Measurements from ENCODE around the gene ZNF280D.

ZNF280D gene

GRCh38 chr15:56628893-56629532, 104.3 kb downstream of the ZNF280D start:
- DNase-seq (ENCODE audit: low read depth) = no peak
- H3K4me3 ChIP-seq (ENCODE audit: low read depth, low read length) = no peak overlapping the region
- TF ChIP-seq POLR2A (IDR thresholded peaks at IDR 0.05; ENCODE audit: extremely low read depth, insufficient read length) = no peak
- TF ChIP-seq MYC (IDR thresholded peaks at IDR 0.05; ENCODE audit: low read depth, low read length) = no peak
- no peak for TF ChIP-seq MAX (IDR thresholded peaks at IDR 0.05; ENCODE audit: low read depth, low read length)
- TF ChIP-seq, protein P1, sequence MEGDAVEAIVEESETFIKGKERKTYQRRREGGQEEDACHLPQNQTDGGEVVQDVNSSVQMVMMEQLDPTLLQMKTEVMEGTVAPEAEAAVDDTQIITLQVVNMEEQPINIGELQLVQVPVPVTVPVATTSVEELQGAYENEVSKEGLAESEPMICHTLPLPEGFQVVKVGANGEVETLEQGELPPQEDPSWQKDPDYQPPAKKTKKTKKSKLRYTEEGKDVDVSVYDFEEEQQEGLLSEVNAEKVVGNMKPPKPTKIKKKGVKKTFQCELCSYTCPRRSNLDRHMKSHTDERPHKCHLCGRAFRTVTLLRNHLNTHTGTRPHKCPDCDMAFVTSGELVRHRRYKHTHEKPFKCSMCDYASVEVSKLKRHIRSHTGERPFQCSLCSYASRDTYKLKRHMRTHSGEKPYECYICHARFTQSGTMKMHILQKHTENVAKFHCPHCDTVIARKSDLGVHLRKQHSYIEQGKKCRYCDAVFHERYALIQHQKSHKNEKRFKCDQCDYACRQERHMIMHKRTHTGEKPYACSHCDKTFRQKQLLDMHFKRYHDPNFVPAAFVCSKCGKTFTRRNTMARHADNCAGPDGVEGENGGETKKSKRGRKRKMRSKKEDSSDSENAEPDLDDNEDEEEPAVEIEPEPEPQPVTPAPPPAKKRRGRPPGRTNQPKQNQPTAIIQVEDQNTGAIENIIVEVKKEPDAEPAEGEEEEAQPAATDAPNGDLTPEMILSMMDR (IDR thresholded peaks at IDR 0.05; ENCODE audit: low read depth, low read length) = no peak

DNA sequence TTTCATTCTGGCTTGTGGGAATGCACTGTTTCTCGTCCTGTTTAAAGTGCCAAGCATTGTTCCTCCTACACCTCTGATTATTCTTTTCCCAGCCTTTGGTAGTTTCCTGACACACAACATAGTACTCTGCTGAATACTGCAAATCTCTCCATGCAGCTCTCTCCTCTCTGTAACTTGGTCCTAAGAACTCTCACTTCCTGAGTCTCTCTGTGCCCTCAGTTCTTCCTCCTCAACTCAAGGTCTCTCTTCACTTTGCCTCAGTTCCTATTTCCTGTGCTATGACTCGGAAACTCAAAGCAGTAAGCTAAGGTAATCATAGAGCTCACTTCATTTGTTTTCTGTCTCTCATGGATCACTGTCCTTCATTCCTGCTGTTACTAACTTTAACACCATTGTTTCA, 113.4 kb downstream of the ZNF280D start:
- TF ChIP-seq POLR2A (IDR thresholded peaks at IDR 0.05; ENCODE audit: extremely low read depth, insufficient read length) (no peak), MAX (IDR thresholded peaks at IDR 0.05; ENCODE audit: low read depth, low read length) (no peak), MYC (IDR thresholded peaks at IDR 0.05; ENCODE audit: low read depth, low read length) (no peak)
- TF ChIP-seq, protein P1 (IDR thresholded peaks at IDR 0.05; ENCODE audit: low read depth, low read length) = no peak
- no peak overlapping the region for H3K4me3 ChIP-seq (ENCODE audit: low read depth, low read length)
- no peak for DNase-seq (ENCODE audit: low read depth)

GRCh38 chr15:56617628-56618027, 115.7 kb downstream of the ZNF280D start:
- no peak for DNase-seq (ENCODE audit: low read depth)
- H3K4me3 ChIP-seq (ENCODE audit: low read depth, low read length) = no peak overlapping the region
- TF ChIP-seq, protein P1 (IDR thresholded peaks at IDR 0.05; ENCODE audit: low read depth, low read length) = no peak
- TF ChIP-seq POLR2A (IDR thresholded peaks at IDR 0.05; ENCODE audit: extremely low read depth, insufficient read length) = no peak
- no peak for TF ChIP-seq MAX (IDR thresholded peaks at IDR 0.05; ENCODE audit: low read depth, low read length)
- no peak for TF ChIP-seq MYC (IDR thresholded peaks at IDR 0.05; ENCODE audit: low read depth, low read length)

- no peak for DNase-seq (ENCODE audit: low read depth)
- no peak for TF ChIP-seq POLR2A (IDR thresholded peaks at IDR 0.05; ENCODE audit: extremely low read depth, insufficient read length)
- TF ChIP-seq, protein P1 (IDR thresholded peaks at IDR 0.05; ENCODE audit: low read depth, low read length) = no peak
- no peak overlapping the region for H3K4me3 ChIP-seq (ENCODE audit: low read depth, low read length)
These were observed 116.8 kb downstream of the ZNF280D start for GRCh38 chr15:56616551-56616950.

DNA sequence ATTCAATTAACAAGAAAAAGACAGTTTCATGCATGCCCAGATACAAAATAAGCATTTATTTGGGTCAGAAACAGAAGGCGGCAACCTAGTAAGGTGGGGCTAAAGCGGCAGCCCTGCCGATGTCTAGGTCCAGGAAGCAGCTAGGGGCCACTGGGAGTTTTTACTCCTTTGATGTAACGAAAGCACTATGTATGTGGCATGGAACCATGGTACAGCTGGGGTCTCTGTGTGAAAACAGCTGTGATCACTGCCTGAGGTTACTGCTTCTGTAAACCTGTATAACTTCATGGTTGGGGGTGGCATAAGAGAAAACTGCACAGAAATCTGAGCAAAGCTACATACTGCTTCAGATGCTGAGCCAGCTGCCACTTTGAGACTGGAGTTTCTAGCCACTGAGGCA, 119.5 kb downstream of the ZNF280D start:
- TF ChIP-seq MAX (IDR thresholded peaks at IDR 0.05; ENCODE audit: low read depth, low read length) (no peak), POLR2A (IDR thresholded peaks at IDR 0.05; ENCODE audit: extremely low read depth, insufficient read length) (no peak), MYC (IDR thresholded peaks at IDR 0.05; ENCODE audit: low read depth, low read length) (no peak)
- TF ChIP-seq, protein P1 (IDR thresholded peaks at IDR 0.05; ENCODE audit: low read depth, low read length) = no peak
- H3K4me3 ChIP-seq (ENCODE audit: low read depth, low read length) = no peak overlapping the region
- no peak for DNase-seq (ENCODE audit: low read depth)

DNA sequence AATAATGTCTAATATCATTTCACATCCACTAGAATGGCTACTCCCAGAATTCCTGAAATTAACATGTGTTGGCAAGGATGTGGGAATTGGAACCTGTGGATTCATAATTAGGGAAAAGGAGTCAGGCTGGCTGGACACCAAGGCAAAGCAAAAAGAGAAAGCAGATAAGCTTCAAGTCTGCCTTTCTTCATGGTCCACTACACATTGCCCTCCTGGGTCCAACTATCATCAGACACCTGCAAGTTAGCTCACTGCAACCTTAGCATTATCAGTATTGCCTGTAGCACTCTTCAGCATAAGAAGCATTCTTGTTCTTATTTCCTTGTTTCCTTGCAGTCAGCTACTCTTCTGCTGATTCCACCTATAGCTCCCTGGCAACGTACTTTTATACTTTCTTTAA, 124.3 kb downstream of the ZNF280D start:
- H3K4me3 ChIP-seq (ENCODE audit: low read depth, low read length) = no peak overlapping the region
- no peak for DNase-seq (ENCODE audit: low read depth)
- TF ChIP-seq POLR2A (IDR thresholded peaks at IDR 0.05; ENCODE audit: extremely low read depth, insufficient read length) = no peak
- TF ChIP-seq MAX (IDR thresholded peaks at IDR 0.05; ENCODE audit: low read depth, low read length) = no peak
- no peak for TF ChIP-seq MYC (IDR thresholded peaks at IDR 0.05; ENCODE audit: low read depth, low read length)
- TF ChIP-seq, protein P1 (IDR thresholded peaks at IDR 0.05; ENCODE audit: low read depth, low read length) = no peak

Measured in NB4 (cell line).